NCI-H69 (cell line): Measurements from ENCODE around the gene COLEC12.
"Not testable (repeated sequence)": the region's sequence is repeated elsewhere in the genome, so short reads cannot be mapped to it uniquely, and the experiment has no call there.

Source experiments
- DNase-seq: peaks from one replicate; lab custom pipeline; 2025; lab: John Stamatoyannopoulos, UW

COLEC12 gene

DNA sequence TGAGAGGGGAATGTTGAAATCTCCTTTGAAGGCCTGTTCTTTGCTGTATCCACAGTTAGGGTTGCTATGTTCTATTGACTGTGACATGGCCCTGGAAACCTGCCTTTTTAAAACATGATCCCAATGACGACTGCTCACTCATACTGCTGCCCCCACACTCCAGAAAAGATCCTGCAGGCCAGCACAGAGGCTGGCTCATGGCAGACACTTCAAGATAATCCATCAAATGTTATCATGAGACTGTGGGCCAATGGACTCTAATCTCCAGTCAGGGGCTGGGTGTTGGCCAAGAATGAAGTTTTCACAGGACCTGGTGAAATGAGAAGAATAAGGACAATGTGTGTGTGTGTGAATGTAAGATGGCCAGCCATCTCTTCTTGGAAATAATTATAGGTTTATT, 173.7 kb downstream of the COLEC12 start:
- no peak for DNase-seq

DNA sequence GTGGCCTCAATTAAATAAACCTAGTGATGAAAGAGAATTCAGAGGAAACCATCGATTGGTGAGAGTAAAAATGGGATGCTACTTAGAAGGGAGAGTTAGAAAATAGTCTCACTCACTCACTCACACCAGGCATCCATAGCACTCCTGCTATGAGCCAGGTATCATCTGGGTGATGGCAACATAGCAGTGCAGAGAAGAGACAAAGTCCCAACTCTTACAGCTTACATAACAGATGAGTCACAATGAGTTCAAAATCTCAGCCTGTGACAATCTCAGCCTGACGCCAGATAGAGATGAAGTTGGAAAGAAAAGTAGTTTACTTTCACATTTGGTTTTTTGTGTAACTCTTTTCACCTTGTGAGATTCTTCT, 177.3 kb downstream of the COLEC12 start:
- no peak for DNase-seq

DNA sequence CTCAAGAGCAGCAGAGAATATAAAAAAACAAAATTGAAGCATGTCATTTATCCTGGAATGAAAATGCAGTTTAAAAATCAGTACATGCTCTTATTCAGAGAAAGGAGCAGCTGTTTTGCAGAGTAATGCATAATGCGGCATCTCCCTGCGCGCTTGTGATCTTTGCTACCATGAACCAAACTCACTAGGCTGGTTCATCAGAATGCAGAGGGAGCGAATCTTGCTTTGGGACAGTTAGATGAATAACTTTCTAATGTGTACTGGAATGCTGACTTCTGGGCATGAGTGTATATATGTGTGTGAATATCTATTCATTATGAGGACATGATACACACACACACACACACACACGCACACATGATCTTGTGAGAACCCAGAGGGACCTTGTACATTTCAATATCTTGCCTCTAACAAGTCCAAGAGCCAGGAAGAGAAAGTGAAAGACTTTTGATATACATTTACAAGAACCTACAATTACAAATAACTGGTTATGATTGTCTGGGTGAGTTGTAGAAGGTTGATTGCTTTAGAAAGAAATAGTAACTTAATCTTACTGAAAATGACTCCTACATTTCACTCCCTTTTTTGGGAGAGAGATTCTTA, 178.5 kb downstream of the COLEC12 start:
- DNase-seq, result no peak

DNA sequence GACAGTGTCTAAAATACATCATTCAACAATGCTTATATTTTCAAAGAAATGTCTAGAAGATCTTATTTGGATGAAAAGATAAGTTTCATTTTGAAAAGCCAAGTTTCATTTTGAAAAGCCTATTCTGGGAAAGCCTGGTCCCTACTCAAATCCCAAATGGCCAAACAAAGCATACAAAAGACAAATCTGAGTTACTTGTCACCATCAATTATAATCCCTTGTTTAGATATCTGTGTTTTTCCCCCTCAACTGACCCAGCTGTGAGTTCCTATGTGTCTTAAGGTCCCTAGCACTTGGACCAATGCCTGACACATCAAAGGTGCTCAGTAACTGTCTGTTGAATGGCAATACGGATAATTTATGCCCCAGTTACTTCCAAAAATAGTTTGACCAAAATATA, 180.3 kb downstream of the COLEC12 start:
- DNase-seq, result no peak

DNA sequence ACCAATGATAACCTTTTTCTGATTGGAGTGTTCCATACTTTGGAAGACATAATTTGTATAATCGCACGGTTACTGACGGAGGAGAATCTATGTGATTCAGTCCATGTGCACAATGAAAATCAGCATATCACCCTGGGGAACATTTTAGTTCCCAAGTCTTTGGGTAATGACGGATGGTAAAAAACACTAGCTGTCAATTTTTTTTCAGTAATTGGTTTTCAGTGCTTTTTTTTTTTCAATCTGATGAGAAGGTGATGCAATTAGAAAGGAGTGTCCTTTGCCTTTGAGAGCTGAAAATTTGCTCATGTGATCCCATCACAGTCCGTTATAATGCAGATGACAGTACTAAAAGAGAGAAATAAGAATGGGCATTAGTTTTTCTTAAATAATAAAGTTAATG, 180.8 kb downstream of the COLEC12 start:
- no peak for DNase-seq

DNA sequence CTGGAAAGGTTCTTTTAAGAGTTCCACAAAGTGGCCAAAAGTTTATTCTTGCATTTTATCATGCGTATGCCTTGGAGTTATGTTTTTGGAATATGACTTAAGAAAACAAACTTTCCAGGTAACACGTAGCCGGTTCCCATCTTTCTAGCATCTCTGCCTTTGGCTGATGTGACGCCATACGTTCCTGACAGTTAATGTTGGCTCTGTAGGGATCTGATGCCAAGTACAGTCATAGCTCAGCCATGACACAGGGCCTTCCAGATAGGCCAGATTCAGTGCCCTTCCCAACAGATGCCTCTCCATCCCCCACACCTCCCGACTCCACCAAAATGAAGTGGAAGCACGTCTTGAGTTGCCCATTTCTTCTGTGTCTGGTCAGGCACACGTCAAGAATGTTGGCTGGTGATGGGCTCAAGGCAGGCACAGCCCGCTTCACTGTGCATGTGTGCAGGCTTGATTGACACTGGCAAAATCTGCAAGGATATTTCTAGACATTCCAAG, 181.7 kb downstream of the COLEC12 start:
- DNase-seq, result no peak

DNA sequence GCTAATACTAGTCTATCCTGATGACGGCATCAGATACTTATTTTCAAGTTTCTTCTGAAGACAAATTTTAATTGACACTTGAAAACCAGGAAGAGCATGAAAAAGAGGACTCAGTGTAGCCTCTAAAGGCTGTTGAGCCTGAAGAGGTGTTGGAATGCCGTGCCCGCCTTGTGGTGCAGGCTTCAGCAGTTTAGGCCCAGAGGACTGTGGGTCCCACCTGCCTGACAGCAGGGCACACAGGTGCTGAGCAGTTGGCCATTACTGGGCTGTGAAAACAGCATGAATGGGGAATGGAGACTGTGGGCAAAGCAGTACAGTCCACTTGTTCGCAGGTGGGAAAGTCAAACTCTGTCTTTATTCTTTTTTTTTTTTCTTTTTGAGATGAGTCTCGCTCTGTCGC, 182.9 kb downstream of the COLEC12 start:
- no peak for DNase-seq

DNA sequence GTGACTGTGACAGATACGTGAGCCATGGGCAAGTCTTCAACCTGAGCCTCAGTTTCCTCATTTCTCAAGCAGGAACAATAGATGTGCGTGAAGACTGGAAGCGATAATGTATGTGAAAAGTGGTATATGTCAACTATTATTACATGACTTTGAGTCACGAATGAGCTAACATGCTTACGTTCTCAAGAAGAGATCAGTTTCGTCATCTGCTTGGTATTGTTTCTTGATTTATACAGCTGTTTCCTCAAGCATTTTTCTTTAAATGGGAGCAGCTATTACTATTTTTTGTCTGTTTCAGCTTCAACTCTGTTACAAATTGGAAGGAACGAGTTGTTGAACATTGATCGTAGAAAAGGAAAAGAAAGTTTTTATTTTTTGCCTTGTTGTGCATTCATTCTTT, 184.1 kb downstream of the COLEC12 start:
- DNase-seq, result no peak

DNA sequence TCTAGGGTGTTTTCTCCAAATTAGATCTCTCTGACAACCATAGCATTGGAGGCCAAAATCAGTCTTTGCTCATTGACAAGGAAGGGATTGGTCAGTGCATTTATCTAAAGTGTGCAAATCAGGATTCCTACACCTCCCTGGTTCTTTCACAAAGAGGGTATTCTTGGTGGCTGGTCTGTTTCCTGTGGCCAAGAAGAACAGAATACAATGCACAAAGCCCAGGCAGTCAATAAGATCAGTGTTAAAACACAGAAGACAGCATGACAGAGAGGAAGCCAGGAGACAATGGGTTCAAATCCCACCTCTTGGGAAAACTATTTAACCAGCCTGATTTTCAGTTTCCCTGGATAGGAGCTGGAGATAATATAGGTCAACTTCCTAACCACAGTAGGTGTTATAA, 186.6 kb downstream of the COLEC12 start:
- DNase-seq, result no peak

DNA sequence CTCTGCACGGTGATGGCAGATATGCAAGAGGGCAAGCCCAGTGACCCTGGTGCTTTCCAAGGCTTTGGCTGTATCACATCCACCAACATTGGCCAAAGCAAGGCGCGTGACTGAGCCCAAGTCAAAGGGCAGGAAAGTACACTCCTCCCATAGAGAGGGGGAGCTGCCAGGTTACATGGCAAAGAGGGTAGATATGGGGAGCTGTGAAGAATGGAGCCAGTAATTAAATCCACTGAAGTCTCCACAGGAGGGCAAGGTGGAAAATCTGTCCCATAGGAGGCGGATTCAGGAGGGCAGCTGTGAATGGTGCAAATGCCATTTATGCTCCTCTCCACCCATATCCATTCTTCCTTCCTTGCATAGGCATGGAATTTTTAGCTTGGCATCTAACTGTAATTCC, 188.1 kb downstream of the COLEC12 start:
- peak; percentile 94 for DNase-seq

DNA sequence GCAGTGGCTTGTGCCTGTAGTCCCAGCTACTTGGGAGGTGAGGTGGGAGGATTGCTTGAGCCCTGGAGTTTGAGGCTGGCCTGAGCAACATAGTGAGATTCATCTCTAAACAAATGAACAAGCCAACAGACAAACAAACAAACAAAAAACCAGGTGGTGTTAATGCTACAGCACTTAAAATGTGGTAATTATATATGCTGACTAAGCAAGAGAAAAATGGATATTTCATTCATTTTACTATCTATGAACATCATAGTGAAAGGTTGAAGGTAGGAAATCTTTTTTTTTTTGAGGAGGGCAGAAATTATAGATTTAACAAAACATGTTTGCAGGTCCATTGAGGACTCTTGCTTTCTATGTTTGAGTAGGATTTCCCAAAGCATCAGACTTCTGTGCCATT, 190.5 kb downstream of the COLEC12 start:
- DNase-seq, result no peak

DNA sequence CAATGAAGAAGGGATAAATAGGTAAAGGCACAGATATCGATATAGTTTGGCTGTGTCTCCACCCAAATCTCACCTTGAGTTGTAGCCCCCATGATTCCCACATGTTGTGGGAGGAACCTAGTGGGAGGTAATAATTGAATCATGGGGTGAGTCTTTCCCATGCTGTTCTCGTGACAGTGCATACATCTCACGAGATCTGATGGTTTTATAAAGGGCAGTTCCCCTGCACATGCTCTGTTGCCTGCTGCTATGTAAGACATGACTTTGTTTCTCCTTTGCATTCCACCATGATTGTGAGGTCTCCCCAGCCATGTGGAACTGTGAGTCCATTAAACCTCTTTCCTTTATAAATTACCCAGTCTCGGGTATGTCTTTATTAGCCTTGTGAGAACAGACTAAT, 192.4 kb downstream of the COLEC12 start:
- DNase-seq, result not testable (repeated sequence)

DNA sequence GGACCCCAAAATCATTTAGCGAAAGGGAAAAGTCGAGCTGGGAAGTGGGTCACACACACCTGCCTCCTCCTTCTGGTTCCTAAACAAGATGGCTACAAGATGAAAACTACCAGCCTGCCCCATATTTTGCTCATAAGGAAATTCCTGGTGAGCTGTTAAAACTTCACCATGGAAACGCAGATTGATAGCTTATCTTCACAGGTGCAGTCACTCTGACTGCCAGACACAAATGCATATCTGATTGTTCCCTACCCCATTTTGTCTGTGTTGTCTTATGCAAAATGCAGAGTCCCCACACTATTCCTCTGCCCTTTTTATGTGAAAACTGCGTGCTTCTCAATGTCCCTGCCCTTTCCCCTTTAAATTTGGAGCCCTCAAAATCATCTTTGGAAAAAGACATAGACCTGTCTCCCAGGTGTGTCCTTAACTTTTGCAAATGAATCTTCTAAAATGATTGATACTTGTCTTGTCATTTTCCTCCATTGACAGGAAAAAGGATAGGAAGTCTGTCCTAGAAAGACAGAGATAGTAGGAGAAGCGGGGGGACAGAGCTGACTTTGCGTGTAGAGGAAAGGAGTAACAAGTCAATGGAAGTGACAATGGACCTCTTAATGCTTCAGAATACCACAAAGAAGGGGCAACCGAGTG, 193.8 kb downstream of the COLEC12 start:
- DNase-seq, result no peak

DNA sequence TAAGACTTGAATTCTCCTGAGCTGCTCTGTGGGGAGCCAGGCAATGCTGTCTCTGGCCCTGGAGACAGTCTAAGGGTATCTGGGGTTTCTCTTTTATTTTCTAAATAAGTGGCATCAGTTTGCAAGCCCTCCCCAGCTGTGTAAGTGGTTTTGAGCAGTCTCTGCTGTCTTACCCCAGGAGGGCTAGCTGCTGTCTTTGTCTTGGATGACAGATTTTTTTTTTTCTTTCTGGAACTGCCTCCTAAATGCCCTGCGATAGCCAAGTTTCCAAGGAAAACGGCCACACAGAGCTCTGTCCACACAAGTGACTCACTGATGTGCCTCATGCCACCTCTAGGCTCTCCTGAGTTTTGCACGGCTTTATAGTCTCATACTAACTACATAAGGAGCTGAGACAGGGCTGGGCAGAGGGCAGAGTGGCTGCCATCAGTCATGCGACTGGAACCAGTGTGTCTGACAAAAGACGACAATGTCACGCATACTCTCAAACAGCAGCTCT, 195.4 kb downstream of the COLEC12 start:
- DNase-seq, result peak; percentile 73

DNA sequence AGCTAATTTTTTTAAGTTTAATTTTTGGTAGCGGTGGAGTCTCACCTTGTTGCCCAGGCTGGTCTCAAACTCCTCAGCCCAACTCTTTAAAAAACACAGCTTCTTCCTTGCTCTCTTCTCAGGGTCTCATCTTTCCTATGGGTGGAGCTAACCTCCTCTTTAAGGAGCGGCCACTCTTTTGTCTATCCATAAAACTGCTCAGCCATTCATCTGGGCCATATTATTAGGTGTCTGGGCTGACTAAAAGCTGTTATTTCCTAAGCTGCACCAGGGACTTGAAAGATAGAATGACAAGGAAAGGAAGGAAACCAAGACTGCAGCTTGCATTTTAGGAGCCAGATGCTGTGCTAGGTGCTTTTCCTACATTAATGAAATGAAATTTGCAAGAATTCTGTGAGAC, 196.9 kb downstream of the COLEC12 start:
- no peak for DNase-seq

DNA sequence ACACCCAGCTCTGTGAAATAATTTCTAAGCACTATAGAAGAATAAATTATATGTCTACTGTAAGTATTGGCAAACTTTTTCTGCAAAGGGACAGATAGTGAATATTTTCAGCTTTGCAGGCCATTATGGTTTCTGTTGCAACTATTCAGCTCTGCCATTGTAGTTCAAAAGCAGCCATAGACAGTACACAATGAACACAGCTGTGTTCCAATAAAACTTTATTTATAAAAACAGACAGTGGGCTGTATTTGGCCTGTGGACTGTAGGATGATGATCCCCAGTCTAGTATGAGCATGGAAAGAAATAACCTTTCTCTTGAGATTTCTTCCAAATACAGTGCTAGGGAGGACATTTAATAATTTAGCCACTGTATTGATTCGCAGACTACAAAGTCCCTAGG, 197.5 kb downstream of the COLEC12 start:
- DNase-seq, result no peak

DNA sequence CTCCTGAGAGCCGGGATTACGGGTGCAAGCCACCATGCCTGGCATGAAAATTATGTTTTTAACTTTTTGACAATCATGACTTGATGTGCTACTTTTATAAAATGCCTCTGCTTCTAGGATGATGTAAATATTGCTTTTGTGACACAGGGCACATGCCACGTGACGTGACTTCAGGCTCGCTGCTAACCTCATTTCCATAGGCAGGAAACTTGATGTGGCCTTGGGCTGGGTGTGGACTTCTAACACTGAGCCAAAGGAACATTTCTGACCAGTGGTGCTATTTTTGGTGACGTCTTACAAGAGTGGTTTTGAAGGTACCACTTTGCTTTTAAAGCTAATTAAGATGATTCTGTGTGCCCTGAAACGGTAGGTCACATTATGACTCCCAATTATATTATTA, 198.4 kb downstream of the COLEC12 start:
- no peak for DNase-seq

DNA sequence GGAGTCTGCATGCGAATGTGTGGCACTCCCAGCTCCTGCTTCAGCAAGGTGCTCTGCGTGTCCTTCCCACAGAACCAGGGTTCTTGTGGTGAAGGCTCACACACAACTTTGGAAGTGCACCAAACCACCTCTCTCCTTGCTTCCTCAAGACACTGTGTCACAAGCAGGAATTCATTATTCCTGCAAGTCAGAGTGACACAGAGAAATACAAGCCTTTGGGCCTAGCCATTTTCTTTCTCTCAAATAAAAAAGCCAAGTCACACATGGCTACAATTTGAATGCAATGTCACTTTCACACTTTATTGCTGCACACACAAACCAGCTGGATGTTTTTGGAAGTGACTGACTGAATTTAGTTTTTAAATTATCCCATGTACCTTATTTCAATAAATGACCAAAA, 202.6 kb downstream of the COLEC12 start:
- no peak for DNase-seq

DNA sequence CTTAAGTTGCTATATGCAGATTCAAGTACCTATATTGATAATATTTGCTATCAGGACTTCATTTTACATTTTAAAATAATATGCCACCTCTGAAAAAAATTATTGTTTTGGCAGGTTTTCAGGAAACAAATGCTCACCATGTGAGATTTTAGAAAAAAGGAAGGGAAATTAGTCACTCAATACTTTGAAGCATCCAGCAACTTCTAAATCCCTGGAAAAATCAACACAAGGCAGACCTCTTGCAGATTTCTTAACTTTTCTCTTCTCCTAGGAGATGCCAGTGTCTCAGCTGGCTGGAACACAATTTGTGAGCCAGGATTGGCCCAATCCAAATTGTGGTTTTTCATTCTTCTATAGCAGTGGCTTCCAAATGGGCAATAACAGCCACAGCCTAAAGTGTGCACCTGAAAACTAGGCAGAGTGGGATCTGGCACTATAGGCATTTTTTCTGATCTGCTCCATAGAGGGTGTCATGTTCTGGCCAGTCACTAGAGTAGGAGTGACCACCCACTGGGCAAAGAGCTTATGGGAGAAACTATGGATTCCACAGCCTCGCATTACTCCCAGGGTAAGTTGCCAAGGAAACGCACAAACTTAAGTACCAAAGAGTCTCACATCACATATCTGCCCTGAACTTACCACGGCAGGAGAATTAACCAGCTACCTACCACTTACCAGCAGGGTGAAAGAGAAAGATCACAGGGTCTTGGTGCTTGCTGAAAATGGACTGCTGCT, 204.6 kb downstream of the COLEC12 start:
- no peak for DNase-seq

DNA sequence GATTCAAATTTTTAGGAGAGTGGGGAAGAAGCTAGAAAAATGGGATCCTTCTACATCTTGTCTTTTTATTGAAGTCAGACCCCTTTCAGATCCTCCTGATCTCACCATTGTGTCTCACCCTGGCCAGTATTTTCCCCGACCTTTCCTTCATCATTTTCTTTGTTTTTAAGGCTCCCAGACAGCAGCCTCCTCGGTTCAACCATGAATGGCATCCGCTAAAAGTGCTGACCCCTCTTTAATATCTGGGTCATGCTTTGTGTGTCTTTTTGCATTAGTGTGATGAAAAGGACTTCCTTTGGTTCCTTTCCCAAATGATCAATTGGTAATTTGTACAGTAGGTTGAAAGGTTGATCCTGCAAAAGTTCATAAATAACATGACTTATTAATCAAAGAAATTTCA, 205.9 kb downstream of the COLEC12 start:
- DNase-seq, result no peak

DNA sequence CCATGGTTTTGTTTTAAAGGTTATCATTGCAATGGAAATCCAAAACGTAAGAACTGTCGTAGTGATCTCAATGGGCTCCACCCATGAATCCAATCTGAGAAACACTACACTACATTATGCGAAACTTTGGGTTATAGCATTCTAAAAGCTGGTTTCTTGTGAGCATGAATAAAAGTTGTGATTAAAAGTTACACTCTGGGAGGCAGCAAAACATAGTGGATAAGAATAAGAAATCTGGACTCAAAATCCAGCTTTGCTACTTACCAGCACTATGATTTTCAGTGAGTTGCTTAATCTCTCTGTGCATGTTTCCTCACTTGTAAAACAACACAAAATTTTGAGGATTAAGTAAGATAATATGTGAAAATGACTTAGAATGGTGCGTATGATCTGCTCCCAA, 207.0 kb downstream of the COLEC12 start:
- DNase-seq, result no peak

DNA sequence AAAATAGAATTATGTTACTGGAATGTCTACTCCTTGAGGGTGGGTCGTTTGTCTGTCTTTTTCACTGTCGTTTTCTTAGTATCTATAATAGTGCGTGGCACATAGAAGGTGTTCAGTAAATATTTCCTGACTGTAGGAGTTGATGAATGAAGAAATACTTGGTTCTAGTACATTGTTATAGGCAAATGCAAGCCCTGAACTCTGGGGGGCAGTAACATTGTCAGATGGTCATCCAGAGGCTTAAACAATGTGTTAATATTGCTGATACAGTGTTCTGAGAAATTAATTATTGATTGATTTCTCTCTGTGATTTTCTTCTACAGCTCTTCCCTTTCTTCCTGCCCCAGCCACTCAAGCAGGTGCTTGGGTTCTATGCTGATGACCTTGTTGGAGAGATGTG, 208.2 kb downstream of the COLEC12 start:
- DNase-seq, result no peak

DNA sequence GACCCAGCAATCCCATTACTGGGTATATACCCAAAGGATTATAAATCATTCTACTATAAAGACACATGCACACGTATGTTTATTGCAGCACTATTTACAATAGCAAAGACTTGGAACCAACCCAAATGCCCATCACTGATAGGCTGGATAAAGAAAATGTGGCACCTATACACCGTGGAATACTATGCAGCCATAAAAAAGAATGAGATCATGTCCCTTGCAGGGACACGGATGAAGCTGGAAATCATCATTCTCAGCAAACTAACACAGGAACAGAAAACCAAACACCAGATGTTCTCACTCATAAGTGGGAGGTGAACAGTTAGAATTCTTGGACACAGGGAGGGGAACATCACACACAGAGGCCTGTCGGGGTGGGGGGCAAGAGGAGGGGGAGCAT, 210.5 kb downstream of the COLEC12 start:
- not testable (repeated sequence) for DNase-seq
